Activated naive CD4-positive, alpha-beta T cell treated with Interleukin-2 at 50 U/mL for 16 hours (primary cell): ENCODE data around the gene SPATA18.
"Not testable (repeated sequence)": the region's sequence is repeated elsewhere in the genome, so short reads cannot be mapped to it uniquely, and the experiment has no call there.

Source experiments
- DNase-seq: peaks from one replicate; pipeline ENCODE4 v3.0.0-alpha.2; 2020

The SPATA18 gene

DNA sequence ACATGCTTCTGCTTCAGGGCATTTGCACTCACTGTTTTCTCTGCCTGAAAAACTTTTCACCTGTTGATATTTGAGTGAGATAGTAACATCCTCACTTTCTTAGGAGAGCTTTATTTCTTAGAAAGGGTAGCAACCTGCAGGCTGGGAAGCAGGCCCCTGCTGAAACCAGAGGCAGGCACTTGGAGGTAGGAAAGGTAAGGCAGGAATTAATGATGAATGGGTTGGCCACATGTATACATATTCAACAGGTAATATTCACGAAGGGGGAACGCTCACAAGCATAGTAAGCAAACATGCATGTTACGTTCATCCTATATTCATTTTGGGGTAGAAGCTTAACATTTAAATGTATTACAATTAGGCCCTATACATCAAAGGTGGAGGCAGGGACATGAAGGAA is 3.1 kb downstream of the SPATA18 start:
- no peak for DNase-seq

DNA sequence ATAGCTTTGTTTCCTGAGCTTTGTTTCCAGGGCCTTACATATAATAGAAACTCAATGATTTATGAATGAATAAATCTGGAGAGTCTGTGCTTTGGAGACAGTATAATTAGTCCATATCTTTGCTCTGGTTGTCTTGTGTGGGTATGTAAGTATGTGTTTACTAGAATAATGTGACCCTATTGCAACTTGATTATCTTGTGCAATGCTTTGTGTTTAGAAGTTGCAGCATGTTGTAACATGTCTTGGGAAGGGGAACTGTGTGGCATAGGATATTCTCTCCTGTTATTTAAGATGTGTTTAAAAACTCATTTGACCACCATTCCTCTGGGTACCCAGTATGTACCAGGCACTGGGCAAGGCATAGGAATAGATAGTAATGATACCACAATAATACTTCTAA is 6.1 kb downstream of the SPATA18 start:
- DNase-seq, result no peak

DNA sequence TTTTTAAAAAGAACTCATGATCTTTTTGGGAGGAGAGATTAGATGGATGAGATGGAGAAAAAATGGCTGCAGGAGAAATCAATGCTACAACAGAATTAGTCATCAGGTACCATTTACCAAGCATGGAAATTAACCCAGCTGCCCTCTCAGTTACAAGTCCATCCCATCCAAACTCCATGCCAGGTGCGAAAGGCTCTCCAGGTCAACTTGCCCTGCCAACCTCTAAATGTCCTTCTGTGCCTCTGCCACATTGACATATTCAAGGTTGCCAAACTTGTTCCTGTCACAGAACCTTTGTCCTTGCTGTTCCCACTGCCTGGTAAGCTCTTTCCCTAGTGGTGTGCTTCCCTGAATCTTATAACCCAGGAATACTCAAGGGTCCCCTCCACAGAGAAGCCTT is 7.2 kb downstream of the SPATA18 start:
- DNase-seq, result no peak

DNA sequence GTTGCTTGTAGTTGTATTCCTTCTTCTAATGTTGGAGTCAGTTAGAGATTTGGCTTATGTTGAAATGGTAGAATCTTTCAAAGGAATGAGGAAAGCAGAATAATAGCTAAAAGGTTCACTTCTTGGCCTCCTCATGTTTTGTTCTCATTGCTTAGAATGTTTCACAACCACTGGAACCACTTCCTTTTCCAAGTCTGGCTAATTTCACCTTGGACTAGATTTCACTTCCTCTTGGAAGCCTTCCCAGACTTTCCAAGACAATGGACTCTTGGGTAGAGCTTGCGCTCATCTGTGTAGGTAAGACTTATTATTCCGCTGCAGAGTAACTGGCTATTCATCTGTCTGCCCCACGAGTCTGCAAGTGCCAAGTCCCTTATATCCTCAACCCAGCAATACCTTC is 8.3 kb downstream of the SPATA18 start:
- DNase-seq, result no peak

DNA sequence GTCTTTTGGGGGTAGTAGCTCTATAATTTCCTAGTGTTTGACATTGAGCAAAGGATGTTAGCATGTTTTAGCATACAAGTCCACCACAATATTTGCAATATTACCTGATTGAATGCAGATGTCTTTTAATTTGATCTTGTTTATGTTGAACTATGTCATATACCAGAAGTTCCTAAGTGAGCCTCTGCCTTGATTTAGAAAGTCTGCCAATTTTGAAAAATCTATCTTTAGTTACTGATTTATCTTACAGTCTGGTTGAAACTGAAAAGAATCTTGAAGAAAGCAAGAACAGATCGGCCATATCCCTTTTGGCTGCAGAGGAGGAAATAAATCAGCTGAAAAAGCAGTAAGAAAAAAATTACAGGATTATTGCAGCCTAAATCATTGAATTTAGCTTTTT is 18.5 kb downstream of the SPATA18 start:
- DNase-seq, result no peak

DNA sequence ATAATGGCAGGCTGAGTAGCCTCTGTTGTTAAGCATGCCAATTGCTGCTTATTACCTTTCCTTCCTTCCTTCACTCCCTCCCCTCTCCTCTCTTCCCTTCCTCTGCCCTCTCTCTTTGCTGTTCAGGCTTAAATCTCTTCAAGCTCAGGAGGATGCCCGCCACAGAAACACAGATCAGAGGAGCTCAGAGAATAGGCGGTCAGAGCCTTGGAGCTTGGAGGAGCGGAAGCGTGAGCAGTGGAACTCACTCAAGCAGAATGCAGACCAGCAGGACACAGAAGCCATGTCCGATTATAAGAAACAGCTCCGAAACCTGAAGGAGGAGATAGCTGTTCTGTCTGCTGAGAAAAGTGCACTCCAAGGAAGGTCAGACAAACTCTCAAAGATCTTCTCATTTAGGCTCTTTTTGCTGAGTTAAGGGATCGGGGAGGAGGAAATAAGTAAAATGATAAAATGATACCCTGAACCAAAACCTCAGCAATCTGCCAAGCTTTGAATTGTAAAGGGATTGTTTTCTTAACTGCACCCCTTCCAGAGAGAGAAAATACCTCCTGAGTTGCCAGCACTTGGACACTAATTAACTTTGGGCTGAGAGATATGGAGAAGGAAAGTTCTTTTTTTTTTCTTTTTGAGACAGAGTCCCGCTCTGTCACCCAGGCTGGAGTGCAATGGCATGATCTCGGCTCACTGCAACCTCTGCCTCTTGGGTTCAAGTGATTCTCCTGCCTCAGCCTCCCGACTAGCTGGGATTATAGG is 20.9 kb downstream of the SPATA18 start:
- no peak for DNase-seq

DNA sequence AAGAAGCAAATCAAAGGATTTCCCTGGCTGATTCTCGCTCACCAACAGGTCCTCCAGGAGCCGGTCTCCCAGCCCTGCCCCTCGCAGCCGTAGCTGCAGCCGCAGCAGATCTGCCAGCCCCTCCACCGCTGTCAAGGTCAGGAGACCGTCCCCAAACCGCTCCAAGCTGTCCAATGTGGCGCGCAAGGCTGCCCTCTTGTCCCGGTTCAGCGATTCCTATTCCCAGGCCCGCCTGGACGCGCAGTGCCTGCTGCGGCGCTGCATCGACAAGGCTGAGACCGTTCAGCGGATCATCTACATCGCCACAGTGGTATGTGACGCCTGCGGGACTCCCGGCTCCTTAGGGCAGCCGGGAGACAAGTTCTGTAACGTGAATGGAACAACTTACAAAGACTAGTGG is 25.6 kb downstream of the SPATA18 start:
- no peak for DNase-seq

DNA sequence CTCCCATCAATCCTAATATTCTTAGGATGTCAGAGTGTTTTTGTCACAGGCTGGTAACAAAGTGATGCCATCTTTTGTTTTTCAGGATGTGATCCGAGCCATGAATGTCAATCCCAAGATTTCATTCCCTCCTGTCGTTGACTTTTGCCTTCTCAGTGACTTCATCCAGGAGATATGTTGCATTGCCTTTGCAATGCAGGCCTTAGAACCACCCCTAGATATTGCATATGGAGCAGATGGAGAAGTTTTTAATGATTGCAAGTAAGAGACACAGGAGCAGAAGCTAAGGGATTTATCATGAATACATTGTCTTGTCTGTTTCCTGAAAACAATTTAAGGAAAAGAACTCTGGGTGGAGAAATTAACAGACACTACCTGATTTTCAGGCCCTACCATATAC is 28.6 kb downstream of the SPATA18 start:
- no peak for DNase-seq

DNA sequence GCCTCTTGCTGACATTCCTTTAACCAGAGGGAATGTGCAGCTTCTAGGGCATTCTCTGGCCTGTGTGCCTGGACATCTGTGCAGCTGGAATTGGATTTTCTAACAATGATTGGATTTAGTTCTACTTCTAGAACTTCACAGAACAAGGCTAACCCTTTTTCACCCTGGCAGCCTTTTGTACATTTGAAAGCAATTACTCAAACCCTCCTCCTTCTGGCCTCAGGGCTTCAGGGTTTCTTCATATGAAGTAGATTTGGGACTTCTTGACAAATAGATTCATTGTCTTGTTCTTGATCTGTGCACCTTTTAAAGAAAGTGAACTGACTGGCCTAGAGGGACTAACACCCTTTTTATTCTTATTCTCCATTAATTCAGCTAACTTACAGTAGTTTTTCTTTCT is 30.1 kb downstream of the SPATA18 start:
- DNase-seq, result no peak

DNA sequence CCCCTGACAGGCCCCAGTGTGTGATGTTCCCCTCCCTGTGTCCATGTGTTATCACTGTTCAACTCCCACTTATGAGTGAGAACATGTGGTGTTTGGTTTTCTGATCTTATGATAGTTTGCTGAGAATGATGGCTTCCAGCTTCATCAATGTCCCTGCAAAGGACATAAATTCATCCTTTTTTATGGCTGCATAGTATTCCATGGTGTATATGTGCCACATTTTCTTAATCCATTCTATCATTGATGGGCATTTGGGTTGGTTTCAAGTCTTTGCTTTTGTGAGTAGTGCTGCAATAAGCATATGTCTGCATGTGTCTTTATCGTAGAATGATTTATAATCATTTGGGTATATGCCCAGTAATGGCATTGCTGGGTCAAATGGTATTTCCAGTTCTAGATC is 35.3 kb downstream of the SPATA18 start:
- not testable (repeated sequence) for DNase-seq

DNA sequence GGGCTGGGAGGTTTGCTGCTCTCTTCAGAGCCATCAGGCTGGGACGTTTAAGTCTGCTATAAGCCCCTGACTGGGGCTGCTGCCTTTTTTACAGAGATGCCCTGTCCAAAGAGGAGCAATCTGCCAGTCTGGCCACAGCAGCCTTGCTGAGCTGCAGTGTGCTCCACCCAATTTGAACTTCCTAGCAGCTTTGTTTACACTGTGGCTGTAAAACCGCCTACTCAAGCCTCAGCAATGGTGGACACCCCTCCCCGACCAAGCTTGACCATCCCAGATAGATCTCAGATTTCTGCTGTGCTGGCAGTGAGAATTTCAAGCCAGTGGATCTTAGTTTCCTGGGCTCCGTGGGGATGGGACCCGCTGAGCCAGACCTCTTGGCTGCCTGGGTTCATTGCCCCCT is 40.7 kb downstream of the SPATA18 start:
- no peak for DNase-seq

DNA sequence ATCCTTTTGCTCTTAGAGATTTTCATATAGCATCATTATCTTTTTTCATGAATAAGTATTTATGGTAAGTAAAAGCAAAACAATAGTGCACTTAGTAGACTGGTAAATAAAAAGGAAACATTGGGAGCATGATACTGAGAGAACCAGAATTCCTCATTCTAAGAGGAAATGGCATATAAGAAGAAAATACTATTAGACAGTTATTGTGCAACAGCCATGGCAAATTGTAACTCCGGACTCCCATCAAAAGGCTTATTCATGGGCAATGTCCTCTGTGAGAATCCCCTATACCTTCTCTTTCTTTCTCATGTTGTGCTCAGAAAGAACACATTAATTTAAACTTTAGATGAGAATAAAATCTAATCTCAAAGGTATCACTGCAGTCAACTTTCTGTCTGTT is 42.4 kb downstream of the SPATA18 start:
- DNase-seq, result no peak

DNA sequence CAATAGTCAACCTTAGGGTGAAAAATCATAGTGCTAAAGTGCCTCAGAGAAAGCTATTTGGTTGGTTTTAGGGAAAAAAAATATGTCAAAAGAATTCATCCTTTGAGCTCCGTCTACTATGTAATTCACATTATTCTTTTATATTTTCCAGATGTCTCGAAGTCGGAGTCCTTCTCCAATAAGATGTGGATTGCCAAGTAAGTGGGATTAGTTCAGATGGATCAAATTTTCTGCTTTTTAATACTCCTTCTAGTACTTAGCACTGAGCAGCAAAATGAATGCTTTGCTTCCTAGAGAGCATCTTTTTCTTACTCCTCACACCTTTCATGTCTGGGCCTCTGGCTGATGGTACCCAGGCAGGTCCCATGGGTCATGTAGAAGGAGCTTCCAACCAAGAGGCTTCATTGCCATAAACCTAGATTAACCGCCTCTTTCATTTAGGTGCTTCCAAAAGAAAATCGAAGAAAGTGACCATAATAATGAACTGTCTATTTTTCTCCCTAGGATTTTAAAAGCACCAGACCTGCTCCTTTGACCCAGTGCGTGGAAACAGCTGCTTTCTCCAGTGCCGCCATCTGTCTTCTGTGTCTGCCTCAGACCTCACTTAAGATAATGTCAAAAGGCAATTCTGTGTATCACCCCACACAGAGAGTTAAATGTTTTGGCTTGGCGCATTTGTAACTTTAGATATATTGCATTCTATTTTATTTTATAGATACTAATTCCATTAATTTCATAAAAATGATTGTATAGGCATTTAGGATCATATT is 43.5 kb downstream of the SPATA18 start:
- DNase-seq, result no peak

DNA sequence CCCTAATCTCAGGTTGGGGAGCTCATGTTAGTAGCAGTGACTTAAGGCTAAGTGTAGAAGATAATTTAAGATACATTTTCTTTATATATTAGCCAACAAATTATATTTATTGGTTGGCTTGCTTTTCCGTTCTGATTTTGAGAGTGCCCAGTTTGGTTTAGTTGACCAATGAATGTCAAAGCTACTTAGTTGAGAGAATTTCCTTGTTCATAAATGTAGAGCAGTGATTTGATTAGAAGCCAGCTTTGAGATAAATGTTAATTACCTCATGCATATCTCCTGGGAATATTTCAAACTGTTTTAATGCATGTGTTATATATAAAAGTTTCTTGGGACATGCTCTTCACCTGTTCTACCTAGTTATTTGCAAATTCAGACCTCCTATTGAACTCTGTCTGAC is 44.3 kb downstream of the SPATA18 start:
- DNase-seq, result no peak

DNA sequence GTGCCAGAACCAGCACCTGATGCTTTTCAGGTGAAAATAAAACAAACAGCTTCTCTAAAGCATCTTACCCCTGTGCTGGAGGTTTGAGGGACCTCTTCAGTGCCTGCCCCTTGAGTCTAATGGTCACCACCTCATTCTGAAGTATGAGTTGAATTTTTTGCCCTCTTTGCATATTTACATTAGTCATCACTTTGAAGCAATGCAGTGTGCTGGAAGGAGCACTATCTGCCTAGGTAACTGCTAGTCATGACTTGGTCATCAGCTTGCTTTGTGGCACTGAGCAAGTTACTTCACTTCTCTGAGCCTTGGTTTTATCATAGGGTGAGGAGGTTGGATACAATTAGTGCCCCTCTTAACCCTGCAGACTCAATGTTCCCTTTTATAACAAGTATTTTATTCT is 44.9 kb downstream of the SPATA18 start:
- no peak for DNase-seq

DNA sequence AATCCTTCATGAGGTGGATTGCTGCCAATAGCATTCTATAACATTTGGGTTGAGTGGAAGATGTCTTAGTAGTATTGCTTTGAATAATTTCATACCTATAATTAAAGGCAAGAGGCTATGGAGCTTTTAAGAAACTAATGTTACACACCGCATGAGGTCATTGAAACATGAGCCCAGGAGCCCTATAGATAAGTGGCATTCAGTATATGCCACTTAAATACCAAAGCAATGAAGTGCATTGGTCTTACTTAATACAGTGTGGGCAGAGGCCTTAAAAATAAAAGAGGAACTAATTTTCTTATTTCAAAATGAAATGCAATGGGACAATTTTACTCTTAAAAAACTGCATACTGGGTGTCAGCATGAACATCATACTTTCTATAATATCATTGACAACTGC is 47.5 kb downstream of the SPATA18 start:
- no peak for DNase-seq

DNA sequence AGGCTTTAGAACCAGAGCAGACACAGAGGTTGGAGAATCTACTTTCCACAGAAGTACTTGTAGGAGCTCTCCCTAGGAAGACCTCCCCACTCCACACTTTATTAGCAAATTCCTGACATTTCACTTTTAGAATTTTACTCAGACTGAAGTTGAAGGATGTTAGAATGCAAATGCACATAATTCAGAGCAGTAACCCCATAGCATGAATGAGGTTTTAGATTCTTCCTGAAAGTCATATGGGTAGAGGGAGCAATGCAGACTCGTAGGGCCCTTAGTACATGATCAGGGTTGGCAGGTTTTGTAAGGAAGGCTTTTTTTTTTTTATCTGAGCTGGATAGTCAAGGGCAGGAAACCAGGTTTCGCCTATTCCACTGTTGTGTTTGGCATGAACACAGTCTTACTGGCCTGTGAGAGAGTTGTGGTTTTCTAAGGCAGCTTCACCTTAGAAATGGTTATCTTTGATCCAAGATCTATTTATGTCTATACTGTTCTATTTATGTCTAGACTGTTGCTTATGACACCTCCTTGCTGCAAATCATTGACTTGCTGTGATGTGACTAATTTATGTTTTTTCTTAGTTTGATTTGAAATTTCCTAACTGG is 48.9 kb downstream of the SPATA18 start:
- no peak for DNase-seq

DNA sequence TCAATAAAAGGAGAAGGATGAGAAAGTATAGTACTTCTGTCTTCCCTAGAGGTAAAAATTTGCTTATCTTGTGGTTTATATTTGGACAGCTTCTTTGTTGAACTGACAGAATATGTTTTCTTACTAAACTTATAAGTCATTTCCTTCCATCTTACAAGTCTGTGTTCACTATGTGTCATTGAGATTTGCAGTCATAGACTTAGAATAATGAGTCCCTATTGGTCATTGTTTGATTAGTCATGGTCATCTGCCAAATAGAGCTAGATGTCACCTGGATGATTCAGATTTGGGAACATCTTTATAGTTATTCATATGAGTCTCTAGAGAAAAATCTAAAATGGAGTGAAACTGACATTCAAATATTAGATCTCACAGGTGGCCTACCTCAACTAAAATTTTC is 51.5 kb downstream of the SPATA18 start:
- no peak for DNase-seq

DNA sequence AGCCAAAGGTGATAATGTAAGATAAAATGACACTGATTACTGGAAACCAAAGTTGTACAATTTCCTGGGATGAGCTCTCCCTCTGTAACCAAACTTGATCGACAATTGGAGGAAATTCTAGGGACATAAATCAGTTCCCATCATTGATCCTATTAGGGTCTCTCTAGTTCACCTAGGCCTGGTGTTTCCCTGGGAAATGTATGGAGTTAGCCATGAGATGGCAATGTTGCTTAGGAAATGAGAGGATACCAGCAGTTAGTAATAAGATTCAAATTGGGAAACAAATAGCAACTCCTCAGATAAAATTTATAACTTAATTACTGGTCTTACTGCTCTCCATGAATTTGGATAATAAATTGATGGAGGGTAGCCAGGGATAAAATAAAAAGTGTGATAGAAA is 52.2 kb downstream of the SPATA18 start:
- DNase-seq, result no peak

DNA sequence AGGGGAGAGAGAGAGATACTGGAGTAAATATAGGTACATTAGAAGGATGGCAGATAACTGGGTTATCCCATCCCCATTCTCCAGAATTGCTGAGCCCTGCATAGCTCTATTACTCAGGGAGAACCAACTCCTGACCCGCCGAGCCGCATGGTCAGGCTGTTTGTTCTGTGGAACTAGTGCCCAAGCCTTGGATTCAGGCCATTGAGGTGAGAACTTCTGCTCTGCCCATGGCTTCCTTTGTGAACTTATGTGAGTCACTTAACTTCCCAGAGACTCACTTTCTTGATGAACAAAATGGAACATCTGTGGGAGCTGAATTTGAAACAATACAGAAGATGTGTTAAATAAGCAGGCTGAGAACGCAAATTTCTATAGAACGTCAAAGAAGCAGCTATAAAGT is 54.2 kb downstream of the SPATA18 start:
- no peak for DNase-seq

DNA sequence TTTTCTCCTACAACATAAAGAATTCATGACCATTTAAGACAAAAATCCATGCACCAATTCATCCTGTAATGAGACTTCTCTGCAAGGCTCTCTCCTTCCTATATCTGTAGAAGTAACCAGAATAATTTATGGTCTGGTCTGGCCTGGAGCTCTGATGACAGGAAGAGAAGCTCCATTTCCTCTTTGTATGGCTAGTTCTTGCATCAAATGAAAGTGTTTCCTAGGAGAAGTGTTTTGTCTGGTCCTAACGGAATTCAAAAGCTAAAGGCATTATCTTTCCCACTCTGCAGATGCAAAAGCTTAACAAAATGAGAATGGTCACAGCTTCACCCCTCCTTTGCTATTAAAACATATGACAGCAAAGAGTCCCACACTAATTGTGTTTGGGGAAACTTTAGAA is 55.1 kb downstream of the SPATA18 start:
- no peak for DNase-seq

DNA sequence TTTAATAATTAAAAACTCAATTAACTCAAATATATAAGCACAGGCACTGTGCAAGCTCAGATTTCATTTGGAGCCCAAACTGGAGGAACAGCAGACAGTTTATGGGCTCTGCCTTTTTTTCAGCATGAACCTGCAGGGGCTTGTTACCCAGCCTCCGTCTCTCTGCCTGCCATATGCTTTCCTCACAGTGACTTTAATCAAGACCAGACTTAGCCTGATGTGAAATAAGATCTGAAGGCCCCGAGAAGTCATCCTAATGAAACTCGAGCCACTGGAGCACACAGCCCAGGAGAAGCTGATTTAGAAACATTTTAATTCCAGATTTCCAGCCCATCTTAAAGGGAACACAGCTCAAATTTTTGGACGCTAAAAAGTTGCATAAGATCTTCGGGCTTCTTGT is 55.6 kb downstream of the SPATA18 start:
- DNase-seq, result no peak

DNA sequence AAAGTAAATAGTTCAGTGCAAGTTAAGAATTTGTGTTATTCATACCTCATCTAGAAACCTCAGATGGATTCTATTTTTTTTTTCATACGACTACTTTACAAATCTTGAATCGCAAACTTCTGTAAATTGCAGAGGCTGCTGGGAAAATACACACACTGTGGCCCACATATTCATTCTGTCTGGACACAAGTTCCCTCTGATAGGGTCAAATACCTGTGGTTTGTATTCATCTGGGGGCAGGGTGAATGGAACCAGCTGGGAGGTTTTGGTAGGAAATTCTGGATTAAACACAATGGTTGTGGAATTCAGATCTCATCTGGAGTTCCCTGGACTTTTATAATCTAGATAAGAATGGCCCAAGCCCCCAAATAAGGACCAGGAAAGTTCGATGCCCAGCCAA is 56.2 kb downstream of the SPATA18 start:
- DNase-seq, result no peak

DNA sequence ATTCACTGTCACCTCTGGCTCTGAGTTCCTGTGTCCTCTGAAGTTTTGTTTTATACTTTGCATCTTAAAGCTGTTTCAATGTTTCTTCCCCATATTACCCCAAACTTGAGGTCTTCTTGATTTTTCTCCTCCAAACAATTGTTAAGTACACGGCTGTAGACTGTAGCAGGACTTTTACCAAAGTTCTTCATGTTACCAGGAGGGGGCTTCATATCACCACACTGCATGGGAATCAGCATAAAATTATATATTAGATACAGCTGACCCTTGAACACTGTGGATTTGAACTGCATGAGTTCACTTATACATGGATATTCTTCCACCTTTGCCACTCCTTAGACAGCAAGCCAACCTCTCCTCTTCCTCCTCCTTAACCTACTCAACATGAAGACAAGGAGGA is 56.6 kb downstream of the SPATA18 start:
- no peak for DNase-seq
